GM23338 (cell line): ENCODE measurements around the gene OSBPL1A. TPM values are rescaled to one million over a fixed set of nuclear protein-coding genes. Genes with fewer than 3 reads are reported as not detected.

Experiments
- ATAC-seq: fragments of 200-7000 bp; cut with Tn5 transposase; 3 replicates; pipeline ENCODE4 v1.9.1; 2020
- DNase-seq: peaks from one replicate; pipeline ENCODE4 v3.0.0-alpha.2; 2015; ENCODE audit warnings: low spot score
- H2AFZ ChIP-seq: fragments of 200-600 bp; sonication (generic); 2 replicates; pipeline ENCODE4 v1.8.0; 2016; ENCODE audit warnings: antibody characterized with exemption, mild to moderate bottlenecking, moderate library complexity
- H3F3A ChIP-seq: fragments of 200-600 bp; sonication (generic); replicated peaks from 2 replicates; pipeline ENCODE4 v1.8.0; 2017; ENCODE audit warnings: antibody characterized with exemption, mixed run types, low read depth
- H3K27ac ChIP-seq: fragments of 200-600 bp; sonication (generic); 2 replicates; pipeline ENCODE4 v1.6.1; 2016; ENCODE audit warnings: low read depth
- H3K27me3 ChIP-seq: fragments of 200-600 bp; sonication (generic); 2 replicates; pipeline ENCODE4 v1.8.0; 2016; ENCODE audit warnings: mild to moderate bottlenecking, mixed run types, moderate library complexity; ENCODE audit not compliant: insufficient read depth
- H3K36me3 ChIP-seq: fragments of 200-600 bp; sonication (generic); 2 replicates; pipeline ENCODE4 v1.8.0; 2016; ENCODE audit warnings: mild to moderate bottlenecking; ENCODE audit not compliant: insufficient read depth
- H3K4me1 ChIP-seq: fragments of 200-600 bp; sonication (generic); 2 replicates; pipeline ENCODE4 v1.8.0; 2016; ENCODE audit warnings: mild to moderate bottlenecking, moderate library complexity; ENCODE audit not compliant: insufficient read depth
- H3K4me2 ChIP-seq: fragments of 200-600 bp; sonication (generic); 2 replicates; pipeline ENCODE4 v1.7.1; 2017; ENCODE audit warnings: mixed run types
- H3K4me3 ChIP-seq: fragments of 200-600 bp; sonication (generic); 2 replicates; pipeline ENCODE4 v1.6.1; 2016; ENCODE audit warnings: mixed run types
- H3K79me2 ChIP-seq: fragments of 200-600 bp; sonication (generic); replicated peaks from 2 replicates; pipeline ENCODE4 v1.8.0; 2017; ENCODE audit warnings: mild to moderate bottlenecking; ENCODE audit not compliant: insufficient read depth
- H3K9me2 ChIP-seq: fragments of 200-600 bp; sonication (generic); 2 replicates; pipeline ENCODE4 v1.8.0; 2017; ENCODE audit not compliant: insufficient read depth
- H4K20me1 ChIP-seq: fragments of 200-600 bp; sonication (generic); replicated peaks from 2 replicates; pipeline ENCODE4 v1.8.0; 2017; ENCODE audit warnings: mild to moderate bottlenecking; ENCODE audit not compliant: insufficient read depth
- H3K27ac Mint-ChIP-seq: 2 replicates; pipeline ENCODE4 v1.8.0; 2020; ENCODE audit warnings: inconsistent platforms, mild to moderate bottlenecking, moderate library complexity, mixed read lengths
- H3K27me3 Mint-ChIP-seq: 3 replicates; pipeline ENCODE4 v1.8.0; 2022; ENCODE audit warnings: low read depth, mild to moderate bottlenecking, moderate library complexity, mixed read lengths, inconsistent platforms; ENCODE audit not compliant: insufficient read depth, poor library complexity
- H3K36me3 Mint-ChIP-seq: 3 replicates; pipeline ENCODE4 v1.8.0; 2021; ENCODE audit warnings: low read depth, mild to moderate bottlenecking, inconsistent platforms, moderate library complexity, mixed read lengths
- H3K4me1 Mint-ChIP-seq: 3 replicates; pipeline ENCODE4 v1.8.0; 2020; ENCODE audit warnings: mild to moderate bottlenecking, inconsistent platforms, mixed read lengths
- H3K4me3 Mint-ChIP-seq: 3 replicates; pipeline ENCODE4 v1.8.0; 2021; ENCODE audit warnings: moderate library complexity, mild to moderate bottlenecking, inconsistent platforms, mixed read lengths
- H3K9me3 Mint-ChIP-seq: 3 replicates; pipeline ENCODE4 v1.8.0; 2020; ENCODE audit warnings: moderate library complexity, mild to moderate bottlenecking, inconsistent platforms, mixed read lengths
- EZH2 ChIP-seq: fragments of 200-600 bp; sonication (generic); IDR thresholded peaks from one replicate; pipeline ENCODE4 v1.8.0; 2017; ENCODE audit warnings: antibody characterized with exemption, mild to moderate bottlenecking, low read depth; ENCODE audit not compliant: unreplicated experiment
- EZH2phosphoT487 ChIP-seq: fragments of 200-600 bp; sonication (generic); IDR thresholded peaks from one replicate; pipeline ENCODE4 v1.8.1; 2018; ENCODE audit warnings: antibody characterized with exemption; ENCODE audit not compliant: unreplicated experiment
- NANOG ChIP-seq: IDR thresholded peaks from 2 replicates; pipeline ENCODE4 v1.6.1; 2016; ENCODE audit warnings: antibody characterized with exemption, borderline replicate concordance
- ZNF331 ChIP-seq: fragments of 250-450 bp; sonication (Bioruptor Pico); IDR thresholded peaks from 2 replicates; pipeline ENCODE4 v1.5.0; 2020; ENCODE audit warnings: low read depth, mild to moderate bottlenecking, moderate library complexity
- ZNF462 ChIP-seq: fragments of 250-450 bp; sonication (Bioruptor Pico); IDR thresholded peaks from 2 replicates; pipeline ENCODE4 v1.5.0; 2020; ENCODE audit warnings: mild to moderate bottlenecking, moderate library complexity
- polyA plus RNA-seq: library from polyadenylated mRNA; unstranded; fragments of >200 nt; fragmentation: Nextera tagmentation; extraction: Ambion mirVana; gene quantifications from 2 replicates; pipeline ENCODE4 v1.2.1, GENCODE V29; 2016
- total RNA-seq: library from RNA; depleted of rRNA; stranded (reverse); fragments of >200 nt; shearing (Covaris generic); gene quantifications from 2 replicates; pipeline ENCODE4 v1.2.3, GENCODE V29; 2014

The OSBPL1A gene
- total and polyA plus RNA-seq, 2 experiments from 2014 or later, result 55.6 to 71.4 TPM

GRCh38 chr18:24214913-24215312 is 182.7 kb downstream of the OSBPL1A start (continued):
- TF ChIP-seq EZH2phosphoT487 (no peak), EZH2 (no peak), ZNF331 (no peak)

GRCh38 chr18:24214144-24214543 is 183.5 kb downstream of the OSBPL1A start:
- no peak overlapping the region for H3K4me2 ChIP-seq
- H3K4me3 Mint-ChIP-seq, result no peak overlapping the region
- no peaks in the 10 kb centered on the region for H4K20me1 ChIP-seq
- DNase-seq, result no peak
- ATAC-seq, result peak; percentile 86
- H2AFZ ChIP-seq, result no peak overlapping the region
- H3K36me3 Mint-ChIP-seq, result peaks cover 3% of the 10 kb centered on the region; the same call in 1 of the 3 replicates
- H3K27me3 Mint-ChIP-seq, result peaks cover 2% of the 10 kb centered on the region
- no peaks in the 10 kb centered on the region for H3K9me3 Mint-ChIP-seq
- no peak overlapping the region for H3K4me3 ChIP-seq
- no peaks in the 10 kb centered on the region for H3K36me3 ChIP-seq
- no peak overlapping the region; the same call in 1 of the 2 replicates for H3K27ac Mint-ChIP-seq
- H3F3A ChIP-seq, result no peaks in the 10 kb centered on the region
- no peaks in the 10 kb centered on the region; the same call in 1 of the 2 replicates for H3K79me2 ChIP-seq
- no peak for TF ChIP-seq EZH2phosphoT487
- no peak for TF ChIP-seq NANOG
- TF ChIP-seq EZH2, result no peak
- peak; percentile 59; the same call in 1 of the 2 replicates for TF ChIP-seq ZNF462 (CRISPR knock-in tag)
- H3K4me1 Mint-ChIP-seq, result peaks cover 19% of the 10 kb centered on the region
- H3K4me1 ChIP-seq, result peaks cover 4% of the 10 kb centered on the region; the same call in 1 of the 2 replicates
- H3K9me2 ChIP-seq, result no peaks in the 10 kb centered on the region
- H3K27ac ChIP-seq, result no peak overlapping the region
- no peaks in the 10 kb centered on the region for H3K27me3 ChIP-seq
